Stimulated activated CD4-positive, alpha-beta T cell treated with anti-CD3 and anti-CD28 coated beads, Interleukin-1b, Interleukin-23, amount 100 ng/mL, for 48 hours (primary cell): Measurements from ENCODE around the gene C1QTNF6.

ENCODE experiments used
- DNase-seq: peaks from one replicate; pipeline ENCODE4 v3.0.0-alpha.2; 2020

The C1QTNF6 gene

GRCh38 chr22:37188901-37189466 lies 937 bp upstream of the C1QTNF6 start:
- DNase-seq = no peak

GRCh38 chr22:37187552-37187890 lies 526 bp downstream of the C1QTNF6 start:
- no peak for DNase-seq

DNA sequence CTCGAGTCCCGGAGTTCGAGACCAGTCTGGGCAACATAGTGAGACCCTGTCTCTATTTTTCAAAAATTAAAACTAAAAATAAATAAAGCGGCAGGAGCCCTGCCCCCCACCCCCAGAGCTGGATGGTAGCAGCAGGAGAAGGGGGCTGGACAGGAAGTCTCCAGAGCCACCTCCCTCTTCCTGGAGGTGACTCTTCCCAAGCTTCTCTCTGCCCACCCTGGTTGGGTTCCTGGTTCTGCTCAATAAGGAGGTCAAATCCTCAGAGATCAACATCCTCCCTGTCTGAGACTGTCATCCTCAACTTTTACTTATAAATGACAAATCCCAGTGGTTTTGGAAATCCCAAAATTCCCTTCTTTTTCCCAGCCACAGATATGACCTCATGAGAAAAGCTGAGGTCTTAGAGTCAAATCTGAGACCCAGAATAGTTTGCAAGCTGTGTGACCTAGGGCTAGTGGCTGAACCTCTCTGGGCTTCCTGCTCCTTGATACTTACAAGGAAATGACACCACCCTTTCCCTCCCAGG lies 987 bp downstream of the C1QTNF6 start:
- DNase-seq = no peak

DNA sequence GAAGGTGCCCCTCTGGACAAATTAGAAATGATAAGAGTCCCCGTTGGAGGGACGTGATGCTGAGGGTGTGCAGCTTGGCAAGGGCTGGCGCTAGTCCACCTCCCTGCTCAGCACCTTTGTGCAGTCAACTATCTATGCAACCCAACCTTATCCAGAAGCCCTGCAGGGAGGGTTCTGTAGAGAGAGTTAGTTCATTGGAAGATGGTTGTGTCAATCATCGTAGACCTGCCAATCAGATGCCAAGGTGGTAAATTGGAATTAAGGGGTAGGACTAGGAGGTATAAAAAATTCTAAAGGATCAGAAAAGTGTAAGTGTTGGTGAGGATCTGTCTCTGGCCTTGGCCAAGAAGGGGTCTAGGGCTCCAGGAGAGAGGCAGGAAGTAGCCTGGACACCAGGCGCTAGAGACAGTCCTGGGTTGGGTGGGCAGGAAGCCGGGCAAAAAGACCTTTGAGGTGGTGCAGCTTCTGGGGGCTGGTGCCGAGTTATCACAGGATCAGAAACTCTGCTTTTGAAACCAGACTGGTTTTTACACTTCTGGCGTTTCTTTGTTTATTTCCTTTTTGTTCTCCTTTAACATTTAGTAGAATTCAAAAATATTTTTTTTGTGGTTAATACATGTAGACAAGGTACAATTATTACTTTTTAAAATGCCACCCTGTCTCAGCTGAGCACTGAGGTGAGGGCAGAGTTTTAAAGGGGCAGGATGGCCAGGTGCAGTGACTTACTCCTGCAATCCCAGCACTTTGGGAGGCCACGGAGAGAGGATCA lies 1.6 kb downstream of the C1QTNF6 start:
- no peak for DNase-seq

GRCh38 chr22:37185646-37186227 lies 2.3 kb downstream of the C1QTNF6 start:
- DNase-seq = no peak

- no peak for DNase-seq
Observed at GRCh38 chr22:37184816-37185541, 3.1 kb downstream of the C1QTNF6 start.

- no peak for DNase-seq
Observed at GRCh38 chr22:37184380-37184755, 3.7 kb downstream of the C1QTNF6 start.

GRCh38 chr22:37183432-37184379 lies 4.3 kb downstream of the C1QTNF6 start:
- no peak for DNase-seq

DNA sequence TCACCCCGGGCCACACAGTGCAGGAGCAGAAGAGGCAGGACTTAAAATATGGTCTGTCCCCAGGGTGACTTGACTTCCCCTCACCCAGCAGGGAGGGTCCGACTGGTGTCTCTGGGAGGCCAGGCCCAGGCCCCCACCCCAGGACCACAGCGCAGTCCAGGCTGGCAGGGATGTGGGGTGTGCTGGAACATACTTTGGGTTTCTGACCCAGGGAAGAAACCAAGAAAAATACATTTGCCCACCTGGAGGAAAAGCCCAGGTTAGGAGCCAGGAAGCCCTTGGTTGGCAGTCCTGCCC lies 5.2 kb downstream of the C1QTNF6 start:
- no peak for DNase-seq

DNA sequence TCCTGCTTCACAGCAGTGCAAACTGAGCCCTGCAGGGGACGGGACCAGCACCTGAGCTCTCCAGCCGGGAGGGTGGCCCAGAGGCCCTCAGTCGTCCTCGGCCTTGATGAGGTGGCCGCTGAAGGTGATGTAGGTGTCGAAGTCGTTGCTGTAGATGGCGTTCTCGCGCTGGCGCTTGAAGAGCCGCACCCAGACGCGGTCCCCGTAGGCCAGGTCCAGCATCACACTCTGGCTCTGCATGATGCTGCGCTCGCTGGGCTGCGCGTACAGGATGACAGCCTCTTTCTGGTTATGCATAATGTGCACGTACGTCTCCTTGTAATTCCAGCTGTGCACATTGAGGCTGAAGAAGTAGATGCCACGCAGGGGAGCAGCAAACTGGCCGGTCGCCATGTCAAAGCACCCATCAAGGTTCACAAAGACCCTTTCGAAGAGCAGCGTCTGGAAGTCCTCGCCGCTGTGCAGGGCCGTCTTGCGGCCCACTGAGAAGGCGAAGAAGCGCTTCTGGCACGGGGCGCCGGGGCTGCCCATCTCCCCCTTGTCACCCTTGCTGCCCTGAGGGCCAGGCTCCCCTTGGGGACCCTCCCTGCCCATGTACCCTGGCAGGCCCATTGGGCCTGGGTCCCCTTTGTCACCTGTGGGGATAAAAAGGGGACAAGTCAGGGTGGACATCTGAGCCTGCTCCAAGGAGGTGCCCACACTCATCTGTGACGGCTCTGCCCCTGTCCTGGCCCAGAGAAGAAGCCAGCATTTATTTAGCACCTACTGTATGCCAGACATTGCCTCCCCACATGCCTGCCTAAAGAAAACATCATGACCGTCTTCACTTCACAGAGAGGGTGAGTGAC lies 5.7 kb downstream of the C1QTNF6 start:
- DNase-seq = no peak

DNA sequence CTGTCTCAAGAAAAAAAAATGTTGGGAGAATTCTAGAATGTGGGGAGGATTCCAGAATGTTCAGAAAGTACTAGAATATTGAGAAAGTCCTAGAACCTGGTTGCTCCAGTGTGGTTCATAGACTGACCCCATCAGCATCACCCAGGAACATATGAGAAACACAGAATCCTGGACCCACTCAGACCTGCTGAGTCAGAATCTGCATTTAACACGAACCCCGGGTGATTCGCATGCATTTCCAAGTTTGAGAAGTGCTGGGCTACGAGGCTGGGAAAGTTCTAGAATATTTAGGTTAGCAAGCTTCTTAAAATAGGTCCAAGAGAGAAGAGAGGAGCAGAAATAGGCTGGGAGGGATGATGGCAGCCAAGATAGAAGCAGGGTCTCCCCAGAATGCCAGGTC lies 6.4 kb downstream of the C1QTNF6 start:
- no peak for DNase-seq

GRCh38 chr22:37180531-37181231 lies 7.4 kb downstream of the C1QTNF6 start:
- DNase-seq = no peak

DNA sequence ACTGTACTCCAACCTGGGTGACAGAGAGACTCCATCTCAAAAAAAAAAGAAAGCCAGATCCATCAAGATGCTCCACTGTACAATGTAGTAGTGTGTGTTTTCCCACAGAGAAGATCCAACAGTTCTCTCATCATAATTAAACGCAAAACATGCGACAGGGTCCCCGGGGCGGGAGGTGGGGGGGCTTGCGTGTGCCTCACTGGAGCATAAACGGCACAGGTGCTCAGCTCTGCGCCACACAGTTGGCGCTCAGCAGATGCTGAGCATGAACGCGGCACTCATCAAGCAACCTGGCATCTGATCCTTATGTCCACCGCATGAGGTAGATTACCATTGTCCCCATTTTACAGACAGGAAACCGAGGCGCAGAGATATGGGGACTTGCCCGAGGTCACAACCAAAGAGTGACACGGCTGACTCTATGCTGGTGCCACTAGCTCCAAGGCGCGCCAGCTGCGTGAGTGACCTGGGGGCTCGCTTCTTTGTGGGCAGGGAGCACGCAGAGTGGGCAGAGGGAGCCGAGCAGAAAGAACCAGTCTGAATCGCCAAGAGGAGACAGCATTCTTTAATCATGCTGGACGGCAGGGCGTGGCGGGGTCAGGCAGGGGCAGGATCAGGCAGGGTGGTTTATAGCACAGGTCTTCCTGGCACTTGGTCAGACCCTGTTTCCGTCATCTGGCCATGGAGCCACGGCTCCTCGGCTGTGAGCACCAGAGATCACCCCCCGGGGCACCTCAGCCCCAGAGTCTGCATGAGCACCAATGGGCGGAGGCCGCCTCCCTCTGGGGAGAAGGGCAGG lies 8.2 kb downstream of the C1QTNF6 start:
- no peak for DNase-seq

GRCh38 chr22:37179126-37179470 lies 8.9 kb downstream of the C1QTNF6 start:
- DNase-seq = no peak

DNA sequence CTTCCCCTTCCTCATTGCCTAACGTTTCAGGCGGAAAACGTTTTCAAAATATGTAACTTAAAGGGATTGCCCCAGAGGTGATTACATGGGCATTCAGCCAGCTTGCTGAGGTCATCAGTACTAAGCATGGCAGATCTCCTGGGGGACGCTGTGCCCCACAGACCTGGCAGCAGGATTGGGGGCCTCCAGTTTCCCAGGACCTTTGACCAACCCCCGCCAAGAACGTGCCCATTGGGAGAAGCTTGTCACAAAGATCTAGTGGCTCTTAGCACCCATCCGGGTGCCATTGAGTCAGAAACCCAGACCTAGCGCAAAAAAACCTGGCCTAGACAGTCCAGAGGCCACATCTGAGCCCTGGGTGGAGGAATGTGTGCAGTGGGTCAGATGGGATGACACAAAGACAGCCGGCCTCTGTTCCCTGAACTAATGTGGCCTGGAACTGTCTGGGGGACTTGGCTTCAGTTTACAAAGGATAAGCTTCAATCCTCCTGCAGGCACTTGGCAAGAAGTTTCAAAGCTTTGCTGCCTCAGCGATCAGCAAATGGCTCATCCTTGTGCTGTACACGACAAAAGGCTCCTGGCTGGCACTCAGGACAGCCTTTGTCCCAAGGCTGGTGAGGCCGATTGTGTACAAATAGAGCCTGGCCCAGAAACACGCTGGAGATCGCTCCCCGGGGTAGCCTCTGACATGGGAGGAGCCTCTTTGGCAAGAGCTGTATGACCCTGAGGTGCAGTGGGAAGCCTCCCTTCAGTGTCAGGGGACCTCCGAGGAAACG lies 9.5 kb downstream of the C1QTNF6 start:
- no peak for DNase-seq

DNA sequence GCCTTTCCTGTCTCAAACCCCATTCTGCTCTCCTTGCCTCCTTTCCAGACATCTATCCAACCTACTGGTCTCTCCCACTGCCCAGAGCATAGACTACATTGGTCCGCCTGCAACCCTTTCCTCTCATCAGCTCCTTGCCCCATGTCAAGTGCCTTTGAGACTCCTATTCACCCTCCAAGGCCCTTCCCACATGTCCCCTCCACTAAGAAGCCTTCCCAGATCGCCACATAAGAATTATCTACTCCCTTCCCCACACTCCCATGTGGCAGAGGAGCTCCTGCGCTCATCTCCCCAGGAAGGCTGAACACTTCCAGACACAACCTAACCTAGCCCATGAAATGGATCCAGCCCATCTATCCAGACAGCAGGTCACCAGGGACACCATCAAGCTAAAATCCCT lies 10.3 kb downstream of the C1QTNF6 start:
- DNase-seq = no peak

GRCh38 chr22:37177221-37177620 lies 10.8 kb downstream of the C1QTNF6 start:
- DNase-seq = no peak

DNA sequence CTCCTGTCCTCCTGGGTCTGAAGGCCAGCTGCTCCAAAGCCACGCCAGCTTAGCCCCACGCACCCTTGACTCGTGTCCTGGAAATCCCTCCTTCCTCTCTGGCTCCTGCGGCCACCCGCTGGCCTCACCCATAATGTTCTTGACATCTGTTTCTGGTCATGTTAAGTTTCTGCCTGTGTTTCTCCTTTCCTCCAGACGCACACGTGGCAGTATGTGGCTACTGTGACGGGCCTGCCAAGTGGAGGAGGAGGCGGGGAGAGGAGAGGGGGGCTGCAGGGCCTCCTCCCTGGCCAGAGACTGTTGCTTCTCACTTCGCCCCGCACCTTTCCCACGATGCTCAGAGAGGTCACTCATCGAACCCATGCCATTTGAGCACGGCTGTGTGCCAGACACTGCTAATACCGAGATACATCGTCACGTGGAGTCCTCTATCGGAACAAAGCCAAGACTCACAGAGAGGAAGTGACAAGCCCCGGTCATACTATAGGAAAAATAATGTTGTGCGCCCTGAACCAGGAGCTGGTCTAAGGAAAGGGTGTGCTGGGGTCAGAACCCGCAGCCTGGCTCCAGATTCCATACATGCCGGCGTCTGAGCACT lies 11.5 kb downstream of the C1QTNF6 start:
- no peak for DNase-seq
